Cardiac fibroblast (primary cell): ENCODE data around the gene TRPM3.
A peak's percentile ranks its signal among the peaks of the same experiment; 100 is the strongest.
"Not testable (repeated sequence)": the region's sequence is repeated elsewhere in the genome, so short reads cannot be mapped to it uniquely, and the experiment has no call there.

Experiments used
- DNase-seq, 2 donors: peaks; one replicate each; pipeline versions ENCODE4 v3.0.0 to v3.0.0-alpha.2; 2010; ENCODE audit warnings: low read depth in 2 of 2
- H3K4me3 ChIP-seq, 2 donors: replicated peaks in 1 of 2; 1 replicate in 1 of 2; 2 replicates in 1 of 2; pipeline ENCODE4 v1.5.1; 2011; ENCODE audit warnings: low read depth in 2 of 2, low read length in 2 of 2, mild to moderate bottlenecking in 2 of 2, moderate library complexity in 1 of 2
- TF ChIP-seq, protein P1 (sequence below): IDR thresholded peaks from one replicate; pipeline ENCODE4 v1.5.1; 2011; ENCODE audit warnings: low read depth, mild to moderate bottlenecking, low read length, inconsistent platforms

Gene TRPM3

DNA sequence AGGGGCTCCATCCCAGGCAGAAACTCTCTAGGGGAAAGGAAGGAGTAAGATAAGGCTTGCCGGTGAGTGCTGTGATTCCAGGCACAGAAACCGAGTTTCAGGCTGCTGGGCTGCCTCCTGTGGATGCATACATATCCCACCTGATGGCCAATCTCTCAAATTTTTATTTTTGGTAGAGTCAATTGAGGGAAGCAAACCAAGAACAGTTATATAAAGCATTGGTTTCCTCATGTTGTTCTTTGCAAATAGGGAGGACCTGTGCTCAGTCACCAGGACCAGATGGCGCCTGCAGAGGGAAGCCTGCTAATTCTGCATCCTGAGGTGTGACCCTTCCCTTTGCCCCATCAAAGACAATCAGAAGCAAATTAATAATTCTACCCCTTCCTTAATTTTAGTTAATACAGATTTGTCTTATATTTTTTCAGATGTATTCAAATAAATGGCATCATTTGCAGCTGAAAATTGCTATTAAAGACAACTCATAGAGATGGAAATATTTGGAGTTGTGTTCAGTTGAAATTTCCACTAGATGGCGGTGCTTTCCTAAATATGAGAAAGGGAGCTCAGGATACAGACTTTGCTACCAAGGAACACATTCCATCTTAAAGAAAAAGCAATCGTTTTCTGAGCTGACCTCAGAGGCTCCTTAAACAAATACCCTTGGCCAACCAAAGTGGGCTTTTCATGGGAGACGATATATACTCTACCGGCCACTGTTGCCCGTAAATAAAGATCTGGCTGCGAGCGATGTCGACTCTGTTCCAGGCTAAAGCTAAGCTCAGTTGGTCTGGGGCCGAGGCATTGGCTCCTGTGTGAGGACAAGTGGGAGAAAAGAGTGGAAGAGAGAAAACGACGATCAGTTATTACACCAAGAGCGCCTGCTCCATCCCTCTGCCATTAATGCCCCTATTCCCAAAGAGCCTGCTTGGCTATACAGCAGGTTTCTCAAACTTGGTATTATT, 481.3 kb downstream of the TRPM3 start:
- no peak overlapping the region for H3K4me3 ChIP-seq
- peak; percentile 81 to 82 for DNase-seq
- TF ChIP-seq, protein P1, sequence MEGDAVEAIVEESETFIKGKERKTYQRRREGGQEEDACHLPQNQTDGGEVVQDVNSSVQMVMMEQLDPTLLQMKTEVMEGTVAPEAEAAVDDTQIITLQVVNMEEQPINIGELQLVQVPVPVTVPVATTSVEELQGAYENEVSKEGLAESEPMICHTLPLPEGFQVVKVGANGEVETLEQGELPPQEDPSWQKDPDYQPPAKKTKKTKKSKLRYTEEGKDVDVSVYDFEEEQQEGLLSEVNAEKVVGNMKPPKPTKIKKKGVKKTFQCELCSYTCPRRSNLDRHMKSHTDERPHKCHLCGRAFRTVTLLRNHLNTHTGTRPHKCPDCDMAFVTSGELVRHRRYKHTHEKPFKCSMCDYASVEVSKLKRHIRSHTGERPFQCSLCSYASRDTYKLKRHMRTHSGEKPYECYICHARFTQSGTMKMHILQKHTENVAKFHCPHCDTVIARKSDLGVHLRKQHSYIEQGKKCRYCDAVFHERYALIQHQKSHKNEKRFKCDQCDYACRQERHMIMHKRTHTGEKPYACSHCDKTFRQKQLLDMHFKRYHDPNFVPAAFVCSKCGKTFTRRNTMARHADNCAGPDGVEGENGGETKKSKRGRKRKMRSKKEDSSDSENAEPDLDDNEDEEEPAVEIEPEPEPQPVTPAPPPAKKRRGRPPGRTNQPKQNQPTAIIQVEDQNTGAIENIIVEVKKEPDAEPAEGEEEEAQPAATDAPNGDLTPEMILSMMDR, result peak; percentile 52

DNA sequence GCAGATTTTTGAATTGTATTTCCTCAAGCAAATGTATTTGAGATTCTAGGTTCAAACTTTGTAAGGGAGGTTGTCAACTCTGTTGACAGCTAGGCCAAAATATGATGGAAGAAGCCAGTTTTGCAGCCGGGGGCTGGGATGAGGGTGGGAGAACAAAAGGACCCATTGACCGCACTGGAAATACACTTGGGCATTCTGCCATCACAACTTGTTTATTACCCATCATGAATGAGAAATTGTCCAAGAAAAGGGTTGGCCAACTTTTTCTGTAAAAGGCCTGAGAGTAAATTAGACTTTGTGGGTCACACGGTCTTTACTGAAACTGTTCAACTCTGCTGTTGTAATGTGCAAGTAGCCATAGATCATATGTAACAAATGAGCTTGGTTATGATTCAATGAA, 485.6 kb downstream of the TRPM3 start:
- DNase-seq, result peak in 1 of 2 donors; percentile 20
- TF ChIP-seq, protein P1, result no peak
- H3K4me3 ChIP-seq, result no peak overlapping the region

DNA sequence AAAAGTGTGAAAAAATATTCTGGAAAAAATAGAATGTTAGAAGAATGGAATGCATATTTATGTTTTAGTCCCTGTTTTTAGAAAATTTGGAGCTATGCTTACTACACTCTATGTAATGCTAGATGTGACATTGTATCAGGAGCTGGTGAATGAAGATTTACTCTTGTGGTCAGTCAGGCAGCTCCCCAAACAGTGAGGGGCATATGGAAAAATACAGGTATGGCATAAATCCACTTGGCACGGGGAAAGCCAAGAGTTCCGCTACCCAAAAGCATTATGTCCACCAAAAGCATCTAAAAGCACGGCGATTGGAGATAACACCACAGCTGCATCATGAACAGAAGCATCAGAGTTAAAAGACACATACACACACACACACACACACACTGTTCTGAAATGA, 486.7 kb downstream of the TRPM3 start:
- H3K4me3 ChIP-seq, result no peak overlapping the region
- TF ChIP-seq, protein P1, result no peak
- no peak for DNase-seq

DNA sequence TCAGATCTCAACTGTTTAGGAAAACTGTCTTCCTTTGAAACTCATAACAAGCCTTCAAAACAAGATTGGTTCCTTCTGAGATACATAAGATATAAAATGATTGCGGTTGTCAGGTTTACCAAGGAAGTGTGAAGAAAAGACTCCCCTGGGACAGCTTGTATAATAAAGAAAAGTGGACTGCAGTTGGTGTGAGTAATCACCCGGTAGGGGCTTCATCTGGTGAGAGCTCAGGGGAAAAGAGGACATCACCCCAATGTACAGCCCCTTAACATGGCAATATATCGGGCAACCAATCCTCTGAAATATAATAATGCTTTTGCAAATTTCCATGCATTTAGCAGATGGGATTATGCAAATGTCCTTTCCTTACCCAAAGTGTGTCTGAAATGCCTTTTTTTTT, 490.4 kb downstream of the TRPM3 start:
- no peak overlapping the region for H3K4me3 ChIP-seq
- no peak for DNase-seq
- TF ChIP-seq, protein P1, result no peak

DNA sequence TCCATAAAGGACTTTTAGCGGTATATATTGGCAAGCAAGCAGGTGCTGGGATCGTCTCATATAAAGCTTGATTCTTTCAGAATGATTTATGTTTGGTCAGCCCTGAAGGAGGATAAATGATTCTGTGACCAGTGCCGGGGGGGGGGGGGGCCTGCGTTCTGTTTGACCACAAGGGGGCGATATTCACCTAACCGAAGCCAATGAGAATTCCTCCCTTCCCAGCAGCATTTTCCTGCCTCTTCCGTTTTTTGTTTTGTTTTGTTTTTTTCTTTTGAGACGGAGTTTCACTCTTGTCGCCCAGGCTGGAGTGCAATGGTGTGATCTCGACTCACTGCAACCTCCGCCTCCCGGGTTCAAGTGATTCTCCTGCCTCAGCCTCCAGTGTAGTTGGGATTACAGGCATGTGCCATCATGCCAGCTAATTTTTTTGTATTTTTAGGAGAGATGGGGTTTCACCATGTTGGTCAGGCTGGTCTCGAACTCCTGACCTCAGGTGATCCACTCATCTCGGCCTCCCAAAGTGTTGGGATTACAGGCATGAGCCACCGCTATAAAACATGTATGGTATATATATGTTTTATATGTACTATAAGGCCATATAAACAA, 492.2 kb downstream of the TRPM3 start:
- peak; percentile 6 to 44 for DNase-seq
- not testable (repeated sequence) for H3K4me3 ChIP-seq
- TF ChIP-seq, protein P1, result peak; percentile 43

DNA sequence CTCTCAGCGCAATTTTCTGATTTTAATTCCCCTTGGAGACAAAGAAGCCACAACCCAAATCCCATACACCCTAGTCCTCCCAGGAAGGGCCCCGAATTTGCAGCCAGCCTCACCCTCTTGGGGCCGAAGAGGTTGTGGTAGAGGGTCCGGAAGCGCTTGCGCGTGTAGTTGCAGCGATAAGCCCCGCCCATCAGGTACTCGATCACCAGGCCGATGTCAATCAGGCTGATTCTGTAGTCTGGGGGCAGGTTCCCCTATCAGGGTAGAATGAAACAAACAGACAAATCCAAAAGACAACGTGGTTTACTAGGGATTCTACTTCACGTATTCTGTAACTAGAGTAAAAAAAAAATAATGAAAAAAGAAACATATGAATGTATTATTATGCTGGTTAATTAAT, 496.3 kb downstream of the TRPM3 start:
- TF ChIP-seq, protein P1, result no peak
- no peak overlapping the region for H3K4me3 ChIP-seq

More for the DNA sequence above, 496.3 kb downstream of the TRPM3 start:
- no peak for DNase-seq
